HEK293 (cell line): ENCODE data around the gene FPR1.

Experiments
- GLIS1 ChIP-seq: fragments of 450-650 bp; formaldehyde crosslinking; IDR thresholded peaks from 2 replicates; pipeline ENCODE4 v1.5.1; 2016; ENCODE audit warnings: missing biosample characterization, missing genetic modification characterization
- KLF8 ChIP-seq: fragments of 450-650 bp; formaldehyde crosslinking; IDR thresholded peaks from 2 replicates; pipeline ENCODE4 v1.5.1; 2016; ENCODE audit warnings: missing biosample characterization, missing genetic modification characterization
- PATZ1 ChIP-seq: fragments of 450-650 bp; formaldehyde crosslinking; IDR thresholded peaks from 2 replicates; pipeline ENCODE4 v1.5.1; 2016; ENCODE audit warnings: missing biosample characterization, missing genetic modification characterization
- ZBTB11 ChIP-seq: fragments of 450-650 bp; formaldehyde crosslinking; conservative IDR thresholded peaks from 2 replicates; pipeline ENCODE4 v1.5.1; 2016; ENCODE audit warnings: low read depth, missing biosample characterization, missing genetic modification characterization
- ZBTB49 ChIP-seq: fragments of 450-650 bp; formaldehyde crosslinking; IDR thresholded peaks from 2 replicates; pipeline ENCODE4 v1.5.1; 2016; ENCODE audit warnings: missing biosample characterization, missing genetic modification characterization, low read depth
- ZBTB7A ChIP-seq: fragments of 450-650 bp; formaldehyde crosslinking; IDR thresholded peaks from 2 replicates; pipeline ENCODE4 v1.5.1; 2016; ENCODE audit warnings: low read depth, missing biosample characterization, missing genetic modification characterization
- ZBTB8A ChIP-seq: fragments of 450-650 bp; formaldehyde crosslinking; IDR thresholded peaks from 2 replicates; pipeline ENCODE4 v1.5.1; 2016; ENCODE audit warnings: missing biosample characterization, missing genetic modification characterization
- ZFHX2 ChIP-seq: fragments of 450-650 bp; formaldehyde crosslinking; conservative IDR thresholded peaks from 2 replicates; pipeline ENCODE4 v1.5.1; 2016; ENCODE audit warnings: missing biosample characterization, missing genetic modification characterization
- ZNF169 ChIP-seq: fragments of 450-650 bp; formaldehyde crosslinking; IDR thresholded peaks from 2 replicates; pipeline ENCODE4 v1.5.1; 2016; ENCODE audit warnings: missing biosample characterization, missing genetic modification characterization
- ZNF561 ChIP-seq: fragments of 450-650 bp; IDR thresholded peaks from 2 replicates; pipeline ENCODE4 v1.5.1; 2018; ENCODE audit warnings: missing biosample characterization, missing genetic modification characterization, borderline replicate concordance
- ZNF660 ChIP-seq: fragments of 450-650 bp; IDR thresholded peaks from 2 replicates; pipeline ENCODE4 v1.5.1; 2018; ENCODE audit warnings: missing biosample characterization, mild to moderate bottlenecking, missing genetic modification characterization
- ZNF830 ChIP-seq: fragments of 450-650 bp; IDR thresholded peaks from 2 replicates; pipeline ENCODE4 v1.5.0; 2018; ENCODE audit warnings: missing biosample characterization, missing genetic modification characterization, low read depth, mild to moderate bottlenecking, moderate library complexity
- ZNF843 ChIP-seq: fragments of 450-650 bp; formaldehyde crosslinking; IDR thresholded peaks from 2 replicates; pipeline ENCODE4 v1.5.1; 2016; ENCODE audit warnings: missing biosample characterization, missing genetic modification characterization
- TF ChIP-seq, protein P1 (sequence below): fragments of 450-650 bp; formaldehyde crosslinking; IDR thresholded peaks from 2 replicates; pipeline ENCODE4 v1.5.1; 2017; ENCODE audit warnings: missing biosample characterization, missing genetic modification characterization

FPR1 gene

GRCh38 chr19:51703575-51704515 is 47.8 kb downstream of the FPR1 start (continued):
- TF ChIP-seq ZBTB49 (tag by site-specific recombination) (no peak), ZBTB8A (tag by site-specific recombination) (peak; percentile 71; the same call in 1 of the 2 replicates), GLIS1 (peak; percentile 38; the same call in 1 of the 2 replicates), ZNF169 (tag by site-specific recombination) (no peak), ZNF830 (no peak), ZNF843 (tag by site-specific recombination) (peak; percentile 23; the same call in 1 of the 2 replicates), KLF8 (tag by site-specific recombination) (peak; percentile 76; the same call in 1 of the 2 replicates), ZFHX2 (tag by site-specific recombination) (peak; percentile 89), ZBTB7A (no peak), PATZ1 (peak; percentile 88), ZNF660 (peak; percentile 80; the same call in 1 of the 2 replicates), ZBTB11 (tag by site-specific recombination) (0 out of 2 replicates have a peak, but pooled peaks have one; percentile 21), ZNF561 (peak; percentile 48; the same call in 1 of the 2 replicates)
- TF ChIP-seq, protein P1, sequence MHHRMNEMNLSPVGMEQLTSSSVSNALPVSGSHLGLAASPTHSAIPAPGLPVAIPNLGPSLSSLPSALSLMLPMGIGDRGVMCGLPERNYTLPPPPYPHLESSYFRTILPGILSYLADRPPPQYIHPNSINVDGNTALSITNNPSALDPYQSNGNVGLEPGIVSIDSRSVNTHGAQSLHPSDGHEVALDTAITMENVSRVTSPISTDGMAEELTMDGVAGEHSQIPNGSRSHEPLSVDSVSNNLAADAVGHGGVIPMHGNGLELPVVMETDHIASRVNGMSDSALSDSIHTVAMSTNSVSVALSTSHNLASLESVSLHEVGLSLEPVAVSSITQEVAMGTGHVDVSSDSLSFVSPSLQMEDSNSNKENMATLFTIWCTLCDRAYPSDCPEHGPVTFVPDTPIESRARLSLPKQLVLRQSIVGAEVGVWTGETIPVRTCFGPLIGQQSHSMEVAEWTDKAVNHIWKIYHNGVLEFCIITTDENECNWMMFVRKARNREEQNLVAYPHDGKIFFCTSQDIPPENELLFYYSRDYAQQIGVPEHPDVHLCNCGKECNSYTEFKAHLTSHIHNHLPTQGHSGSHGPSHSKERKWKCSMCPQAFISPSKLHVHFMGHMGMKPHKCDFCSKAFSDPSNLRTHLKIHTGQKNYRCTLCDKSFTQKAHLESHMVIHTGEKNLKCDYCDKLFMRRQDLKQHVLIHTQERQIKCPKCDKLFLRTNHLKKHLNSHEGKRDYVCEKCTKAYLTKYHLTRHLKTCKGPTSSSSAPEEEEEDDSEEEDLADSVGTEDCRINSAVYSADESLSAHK (tag by site-specific recombination), result peak; percentile 80
- TF ChIP-seq, all 188 proteins: peak for 38
